GM12878 (cell line): ENCODE data around the gene RIC8B. TPM values are rescaled to one million over a fixed set of nuclear protein-coding genes. Genes with fewer than 3 reads are reported as not detected.

Experiments
- ATAC-seq: fragments of 200-7000 bp; cut with Tn5 transposase; 3 replicates; pipeline ENCODE4 v1.9.1; 2020; ENCODE audit warnings: mild to moderate bottlenecking, moderate library complexity
- BruUV-seq: library from RNA; stranded (reverse); fragments of 400-500 nt; replicated peaks from 2 replicates; lab custom pipeline; 2021; lab: Mats Ljungman, UMichigan
- CTCF ChIA-PET: fragments of 300-600 bp; sonication (Branson Sonifier 250); formaldehyde crosslinking; extraction: SDS; loops from one replicate; lab custom pipeline; 2021; ENCODE audit warnings: inconsistent platforms; lab: Yijun Ruan, JAX
- POLR2A ChIA-PET: fragments of 350-600 bp; formaldehyde crosslinking; extraction: SDS; loops from one replicate; lab custom pipeline; 2021; ENCODE audit warnings: inconsistent platforms; lab: Charles Lee
- RAD21 ChIA-PET: fragments of 300-600 bp; sonication (Branson Sonifier 250); formaldehyde crosslinking; loops from one replicate; lab custom pipeline; 2023; ENCODE audit warnings: antibody characterized with exemption; ENCODE audit not compliant: unreplicated experiment; lab: Charles Lee
- SMC1A ChIA-PET: fragments of 300-600 bp; sonication (Branson Sonifier 250); formaldehyde crosslinking; loops from one replicate; lab custom pipeline; 2023; ENCODE audit not compliant: unreplicated experiment, uncharacterized antibody; lab: Charles Lee
- DNase-seq: peaks from one replicate; pipeline ENCODE4 v3.0.0-alpha.2; 2011; ENCODE audit warnings: low read depth, low spot score
- FAIRE-seq: peaks from 3 replicates; lab custom pipeline; 2011; peaks lifted over from hg19 to GRCh38; lab: Jason Lieb, UNC
- H2AFZ ChIP-seq: 2 replicates; pipeline ENCODE4 v1.6.0; 2011; ENCODE audit warnings: low read depth, low read length, control low read depth; ENCODE audit not compliant: control insufficient read depth
- H3K27ac ChIP-seq: 2 replicates; pipeline ENCODE4 v1.5.1; 2011; ENCODE audit warnings: control low read depth; ENCODE audit not compliant: control insufficient read depth, insufficient read depth
- H3K27me3 ChIP-seq, 2 experiments: replicated peaks in 1 of 2; 2 replicates each; pipeline versions ENCODE4 v1.6.0 to v1.6.1; 2011; ENCODE audit warnings: low read length in 1 of 2; ENCODE audit not compliant: control insufficient read depth in 2 of 2, insufficient read depth in 2 of 2
- H3K36me3 ChIP-seq, 2 experiments: 2 replicates each; pipeline ENCODE4 v1.5.1; 2011; ENCODE audit warnings: low read length in 1 of 2; ENCODE audit not compliant: control insufficient read depth in 2 of 2, insufficient read depth in 2 of 2
- H3K4me1 ChIP-seq: 2 replicates; pipeline ENCODE4 v1.6.1; 2011; ENCODE audit warnings: mild to moderate bottlenecking, low read length, moderate library complexity, mixed read lengths; ENCODE audit not compliant: control insufficient read depth, insufficient read depth
- H3K4me2 ChIP-seq: 2 replicates; pipeline ENCODE4 v1.6.0; 2011; ENCODE audit warnings: control low read depth; ENCODE audit not compliant: control insufficient read depth, insufficient read depth
- H3K4me3 ChIP-seq: fragments of 200-600 bp; sonication (generic); 2 replicates; pipeline ENCODE4 v1.5.1; 2016
- H3K79me2 ChIP-seq: 2 replicates; pipeline ENCODE4 v1.6.0; 2011; ENCODE audit warnings: low read length; ENCODE audit not compliant: control insufficient read depth, insufficient read depth
- H3K9ac ChIP-seq: 2 replicates; pipeline ENCODE4 v1.8.0; 2011; ENCODE audit warnings: low read length, control low read depth, mixed read lengths; ENCODE audit not compliant: control insufficient read depth, insufficient read depth
- H3K9me3 ChIP-seq: replicated peaks from 3 replicates; pipeline ENCODE4 v1.5.1; 2011; ENCODE audit warnings: mild to moderate bottlenecking, low read length; ENCODE audit not compliant: control insufficient read depth, insufficient read depth
- H4K20me1 ChIP-seq: 2 replicates; pipeline ENCODE4 v1.6.0; 2011; ENCODE audit not compliant: control insufficient read depth, insufficient read depth
- BCLAF1 ChIP-seq: fragments of 450-650 bp; IDR thresholded peaks from 2 replicates; pipeline ENCODE4 v1.6.1; 2017; ENCODE audit warnings: antibody characterized with exemption, mild to moderate bottlenecking, moderate library complexity
- BMI1 ChIP-seq: fragments of 450-650 bp; IDR thresholded peaks from 2 replicates; pipeline ENCODE4 v1.6.1; 2016; ENCODE audit warnings: mild to moderate bottlenecking, moderate library complexity, borderline replicate concordance
- CBX3 ChIP-seq: fragments of 200-600 bp; sonication (generic); IDR thresholded peaks from 2 replicates; pipeline ENCODE4 v1.6.1; 2016; ENCODE audit warnings: low read depth, borderline replicate concordance
- CHD2 ChIP-seq: IDR thresholded peaks from 2 replicates; pipeline ENCODE4 v1.6.1; 2011; ENCODE audit warnings: low read depth, low read length, improper control_type of control experiment, borderline replicate concordance
- CHD4 ChIP-seq: fragments of 200-600 bp; sonication (generic); IDR thresholded peaks from 2 replicates; pipeline ENCODE4 v1.6.1; 2016; ENCODE audit warnings: mild to moderate bottlenecking
- EED ChIP-seq: sonication (generic); IDR thresholded peaks from 2 replicates; pipeline ENCODE4 v1.6.1; 2016; ENCODE audit warnings: antibody characterized with exemption, low read depth
- ESRRA ChIP-seq: IDR thresholded peaks from 2 replicates; pipeline ENCODE4 v1.6.1; 2012; ENCODE audit warnings: mild to moderate bottlenecking, low read length, improper control_type of control experiment
- FOS ChIP-seq: IDR thresholded peaks from 3 replicates; pipeline ENCODE4 v1.6.1; 2011; ENCODE audit warnings: borderline replicate concordance; ENCODE audit not compliant: insufficient read length; ENCODE audit errors: extremely low read depth
- KLF5 ChIP-seq: fragments of 450-650 bp; IDR thresholded peaks from 2 replicates; pipeline ENCODE4 v1.6.1; 2014; ENCODE audit warnings: mild to moderate bottlenecking; ENCODE audit not compliant: partially characterized antibody
- NBN ChIP-seq: fragments of 450-650 bp; IDR thresholded peaks from 2 replicates; pipeline ENCODE4 v1.6.1; 2016
- NFYA ChIP-seq: IDR thresholded peaks from 2 replicates; pipeline ENCODE4 v1.6.1; 2011; ENCODE audit warnings: low read depth, mild to moderate bottlenecking, low read length, improper control_type of control experiment, borderline replicate concordance
- POLR2AphosphoS5 ChIP-seq: IDR thresholded peaks from 2 replicates; pipeline ENCODE4 v1.6.1; 2011; ENCODE audit warnings: mild to moderate bottlenecking, low read length, inconsistent platforms
- STAT3 ChIP-seq: IDR thresholded peaks from 2 replicates; pipeline ENCODE4 v1.6.1; 2011; ENCODE audit warnings: low read depth, low read length, improper control_type of control experiment
- SUPT20H ChIP-seq: IDR thresholded peaks from 2 replicates; pipeline ENCODE4 v1.6.1; 2011; ENCODE audit warnings: low read depth, mild to moderate bottlenecking, low read length, moderate library complexity, borderline replicate concordance; ENCODE audit not compliant: control insufficient read depth
- TCF12 ChIP-seq: IDR thresholded peaks from 2 replicates; pipeline ENCODE4 v1.6.1; 2011; ENCODE audit warnings: low read depth, mild to moderate bottlenecking, low read length
- USF2 ChIP-seq: IDR thresholded peaks from 2 replicates; pipeline ENCODE4 v1.6.1; 2011; ENCODE audit warnings: low read depth, low read length, improper control_type of control experiment, borderline replicate concordance
- WGBS: methylation state at CpG from one replicate; pipeline ENCODE4 v1.1.6; 2016; ENCODE audit warnings: low lambda C conversion rate; ENCODE audit not compliant: insufficient replicate concordance, insufficient coverage; ENCODE audit errors: missing lambda C conversion rate; 5-methylcytosine and 5-hydroxymethylcytosine counted together
- in situ Hi-C: fragments of 300-500 bp; cut with MboI; formaldehyde crosslinking; loops from 9 replicates; pipeline ENCODE4 v1.14.3; 2018; ENCODE audit warnings: mixed read lengths
- intact Hi-C: fragments of 100-400 bp; cut with micrococcal nuclease; formaldehyde crosslinking; loops from one replicate; pipeline ENCODE4 v1.14.2; 2022; ENCODE audit not compliant: unreplicated experiment
- polyA plus RNA-seq, 11 experiments: library from polyadenylated mRNA; depleted of rRNA in 4 of 11; unstranded in 6 of 11; stranded (reverse) in 5 of 11; fragments of >200 nt; fragmentation: Nextera tagmentation in 4 of 11; fragmentation: Illumina TruSeq in 1 of 11; extraction: Ambion mirVana in 4 of 11; extraction: Trizol in 1 of 11; gene quantifications; 1 replicate in 1 of 11; 2 replicates in 10 of 11; pipeline versions ENCODE4 v1.2.1 to v1.2.3, GENCODE V29; 2011 to 2016; ENCODE audit warnings: inconsistent platforms in 2 of 11, missing spikeins in 2 of 11, low read depth in 1 of 11
- total RNA-seq, 4 experiments: library from RNA; depleted of rRNA in 3 of 4; stranded (reverse); fragments of >200 nt in 3 of 4; fragmentation: Illumina TruSeq in 1 of 4; extraction: Trizol in 1 of 4; gene quantifications; 2 replicates each; pipeline versions ENCODE4 v1.2.1 to v1.2.3, GENCODE V29; 2013 to 2021
- TF ChIP-seq, protein P1 (sequence below): fragments of 450-650 bp; formaldehyde crosslinking; IDR thresholded peaks from 2 replicates; pipeline ENCODE4 v1.5.0; 2022; ENCODE audit warnings: mild to moderate bottlenecking, missing genetic modification characterization

The RIC8B gene
- total and polyA plus RNA-seq, 10 of the 15 experiments (the other 5 are each of a cell fraction or from before 2014, with no cell fraction given): 2.3 to 10.8 (median 6.2) TPM

DNA sequence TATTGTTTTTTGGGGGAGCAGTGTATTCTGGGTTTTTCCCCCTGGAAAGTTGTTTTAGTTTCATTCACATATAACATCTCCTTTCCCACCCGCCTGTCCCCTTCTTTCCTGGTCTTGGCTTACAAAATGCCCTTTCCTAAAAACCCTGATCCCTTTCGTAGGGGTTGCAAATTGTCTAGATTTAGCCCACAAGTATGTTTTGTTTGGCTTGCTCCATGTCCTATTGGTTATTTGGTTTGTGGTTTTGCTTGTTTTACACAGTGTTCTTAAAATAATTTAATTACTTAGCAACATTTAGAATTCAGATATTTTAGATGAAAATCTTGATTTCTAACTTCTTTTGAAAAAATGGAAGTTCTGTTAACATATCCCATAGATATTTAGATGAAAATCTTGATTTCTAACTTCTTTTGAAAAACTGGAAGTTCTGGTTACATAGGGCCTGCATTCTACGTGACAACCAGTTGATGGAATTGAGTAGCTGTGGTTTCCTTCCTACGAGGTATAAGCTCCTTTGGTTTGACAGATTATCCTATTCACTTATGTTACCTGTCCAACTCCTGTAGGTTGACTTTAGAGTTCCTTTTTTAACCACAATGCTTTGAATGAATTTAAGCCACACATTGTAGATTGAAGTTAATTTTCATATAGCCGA is 92.1 kb downstream of the RIC8B start:
- Histone ChIP-seq H3K79me2 (no peaks in the 10 kb centered on the region), H3K4me1 (no peaks in the 10 kb centered on the region), H3K4me3 (no peak overlapping the region), H3K9me3 (no peaks in the 10 kb centered on the region), H4K20me1 (no peaks in the 10 kb centered on the region), H3K4me2 (no peak overlapping the region), H3K27ac (no peak overlapping the region), H2AFZ (no peak overlapping the region), H3K36me3 (peaks cover 0 to 4% of the 10 kb centered on the region in 2 experiments; a peak in 1 of 4 replicates), H3K27me3 (no peaks in the 10 kb centered on the region), H3K9ac (no peak overlapping the region)
- intact Hi-C loops: no loop called here
- ATAC-seq (no peak), FAIRE-seq (no peak), DNase-seq (no peak)
- CTCF ChIA-PET: interaction anchor here (1.1 kb wide), 1 partner anchor 25 kb away, joined by 3 read pairs; no protein-coding TSS in a partner anchor
- in situ Hi-C loops: no loop called here
- SMC1A ChIA-PET: interaction anchor here (1.0 to 2.3 kb wide), 3 partner anchors 9 to 52 kb away, joined by 3 to 8 read pairs (median 6); no protein-coding TSS in a partner anchor
- POLR2A ChIA-PET: interaction anchor here (0.5 kb wide), 1 partner anchor 368 kb away, joined by 5 read pairs; no protein-coding TSS in a partner anchor
- no TSS peak for BruUV-seq
- WGBS: 92% methylated on average over 5 of the region's 5 CpGs
- RAD21 ChIA-PET: no interaction called here
- TF ChIP-seq, protein P1, sequence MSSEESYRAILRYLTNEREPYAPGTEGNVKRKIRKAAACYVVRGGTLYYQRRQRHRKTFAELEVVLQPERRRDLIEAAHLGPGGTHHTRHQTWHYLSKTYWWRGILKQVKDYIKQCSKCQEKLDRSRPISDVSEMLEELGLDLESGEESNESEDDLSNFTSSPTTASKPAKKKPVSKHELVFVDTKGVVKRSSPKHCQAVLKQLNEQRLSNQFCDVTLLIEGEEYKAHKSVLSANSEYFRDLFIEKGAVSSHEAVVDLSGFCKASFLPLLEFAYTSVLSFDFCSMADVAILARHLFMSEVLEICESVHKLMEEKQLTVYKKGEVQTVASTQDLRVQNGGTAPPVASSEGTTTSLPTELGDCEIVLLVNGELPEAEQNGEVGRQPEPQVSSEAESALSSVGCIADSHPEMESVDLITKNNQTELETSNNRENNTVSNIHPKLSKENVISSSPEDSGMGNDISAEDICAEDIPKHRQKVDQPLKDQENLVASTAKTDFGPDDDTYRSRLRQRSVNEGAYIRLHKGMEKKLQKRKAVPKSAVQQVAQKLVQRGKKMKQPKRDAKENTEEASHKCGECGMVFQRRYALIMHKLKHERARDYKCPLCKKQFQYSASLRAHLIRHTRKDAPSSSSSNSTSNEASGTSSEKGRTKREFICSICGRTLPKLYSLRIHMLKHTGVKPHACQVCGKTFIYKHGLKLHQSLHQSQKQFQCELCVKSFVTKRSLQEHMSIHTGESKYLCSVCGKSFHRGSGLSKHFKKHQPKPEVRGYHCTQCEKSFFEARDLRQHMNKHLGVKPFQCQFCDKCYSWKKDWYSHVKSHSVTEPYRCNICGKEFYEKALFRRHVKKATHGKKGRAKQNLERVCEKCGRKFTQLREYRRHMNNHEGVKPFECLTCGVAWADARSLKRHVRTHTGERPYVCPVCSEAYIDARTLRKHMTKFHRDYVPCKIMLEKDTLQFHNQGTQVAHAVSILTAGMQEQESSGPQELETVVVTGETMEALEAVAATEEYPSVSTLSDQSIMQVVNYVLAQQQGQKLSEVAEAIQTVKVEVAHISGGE: no peak
- no peak for TF ChIP-seq NFYA
- TF ChIP-seq BMI1: no peak
- TF ChIP-seq BCLAF1: no peak
- TF ChIP-seq USF2: no peak
- TF ChIP-seq EED: no peak
- TF ChIP-seq KLF5: no peak
- no peak for TF ChIP-seq TCF12
- TF ChIP-seq CHD4: no peak
- no peak for TF ChIP-seq CBX3
- no peak for TF ChIP-seq NBN
- no peak for TF ChIP-seq STAT3
- no peak for TF ChIP-seq POLR2AphosphoS5
- no peak for TF ChIP-seq FOS
- no peak for TF ChIP-seq CHD2
- no peak for TF ChIP-seq SUPT20H
- TF ChIP-seq ESRRA: no peak
